K562 (cell line): ENCODE results near the gene FAM53A. TPM values are rescaled to one million over a fixed set of nuclear protein-coding genes. Genes with fewer than 3 reads are reported as not detected.

Source experiments
- DEAF1 ChIP-seq: fragments of 450-650 bp; formaldehyde crosslinking; IDR thresholded peaks from 2 replicates; pipeline ENCODE4 v1.4.0; 2020; ENCODE audit warnings: mild to moderate bottlenecking, moderate library complexity
- HMGN3 ChIP-seq: IDR thresholded peaks from 2 replicates; pipeline ENCODE4 v1.6.1; 2011; ENCODE audit warnings: borderline replicate concordance, low read depth, mild to moderate bottlenecking, mixed read lengths, low read length; ENCODE audit not compliant: insufficient read length; ENCODE audit errors: extremely low read depth
- NBN ChIP-seq: fragments of 450-650 bp; IDR thresholded peaks from 2 replicates; pipeline ENCODE4 v1.6.1; 2016; ENCODE audit warnings: low read depth, mild to moderate bottlenecking
- PHF8 ChIP-seq: fragments of 200-600 bp; sonication (generic); IDR thresholded peaks from 2 replicates; pipeline ENCODE4 v1.6.1; 2012; ENCODE audit warnings: mixed run types, mild to moderate bottlenecking, inconsistent platforms, low read length, moderate library complexity, borderline replicate concordance
- PPARD ChIP-seq: fragments of 250-450 bp; sonication (Bioruptor Pico); IDR thresholded peaks from 2 replicates; pipeline ENCODE4 v1.8.0; 2022; ENCODE audit warnings: inconsistent platforms, mild to moderate bottlenecking, moderate library complexity
- RAD21 ChIP-seq, 2 experiments: fragments of 250-450 bp in 1 of 2; fragments of 450-650 bp in 1 of 2; sonication (Bioruptor Pico) in 1 of 2; formaldehyde crosslinking in 1 of 2; IDR thresholded peaks in 1 of 2; conservative IDR thresholded peaks in 1 of 2; 2 replicates each; pipeline versions ENCODE4 v1.4.0 to v1.8.0; 2020 to 2022; ENCODE audit warnings: mild to moderate bottlenecking in 2 of 2, moderate library complexity in 1 of 2
- RBM34 ChIP-seq: fragments of 200-400 bp; formaldehyde crosslinking; IDR thresholded peaks from 2 replicates; pipeline ENCODE4 v1.6.1; 2018; ENCODE audit warnings: low read length, borderline replicate concordance; ENCODE audit not compliant: insufficient read depth
- REST ChIP-seq, 2 experiments: fragments of 450-650 bp; formaldehyde crosslinking in 1 of 2; IDR thresholded peaks; 2 replicates each; pipeline versions ENCODE4 v1.4.0 to v1.6.1; 2014 to 2020; ENCODE audit warnings: mild to moderate bottlenecking in 2 of 2, borderline replicate concordance in 1 of 2, low read depth in 1 of 2
- STAG1 ChIP-seq: sonication (generic); formaldehyde crosslinking; IDR thresholded peaks from 2 replicates; pipeline ENCODE4 v1.5.0; 2020; ENCODE audit warnings: missing genetic modification reagents, borderline replicate concordance
- XRCC5 ChIP-seq: fragments of 200-400 bp; formaldehyde crosslinking; IDR thresholded peaks from 2 replicates; pipeline ENCODE4 v1.6.1; 2017; ENCODE audit warnings: low read depth, mild to moderate bottlenecking, low read length
- ZBTB34 ChIP-seq: fragments of 250-450 bp; sonication (Bioruptor Pico); IDR thresholded peaks from 2 replicates; pipeline ENCODE4 v1.8.0; 2021; ENCODE audit warnings: mild to moderate bottlenecking, moderate library complexity
- ZNF655 ChIP-seq: fragments of 250-450 bp; sonication (Bioruptor Pico); IDR thresholded peaks from 2 replicates; pipeline ENCODE4 v1.5.0; 2021
- polyA plus RNA-seq, 8 experiments: library from polyadenylated mRNA; depleted of rRNA in 4 of 8; stranded (reverse) in 5 of 8; unstranded in 3 of 8; fragments of >200 nt; fragmentation: Nextera tagmentation in 2 of 8; fragmentation: Illumina TruSeq in 1 of 8; extraction: Ambion mirVana in 2 of 8; extraction: Trizol in 1 of 8; gene quantifications; 2 replicates each; pipeline versions ENCODE4 v1.2.1 to v1.2.3, GENCODE V29; 2011 to 2014; ENCODE audit warnings: inconsistent platforms in 1 of 8, missing spikeins in 1 of 8
- total RNA-seq, 7 experiments: library from RNA; depleted of rRNA in 6 of 7; stranded (reverse); fragments of >200 nt in 6 of 7; fragmentation: Illumina TruSeq in 2 of 7; extraction: Trizol in 2 of 7; gene quantifications; 2 replicates each; pipeline versions ENCODE4 v1.2.1 to v1.2.3, GENCODE V29; 2011 to 2021; ENCODE audit warnings: low replicate concordance in 1 of 7

Gene FAM53A
- total and polyA plus RNA-seq, 9 of the 15 experiments (the other 6 are each of a cell fraction or from before 2014, with no cell fraction given), result 0.53 to 2.7 (median 1.4) TPM; not detected in 2

GRCh38 chr4:1628892-1629698 is 55.0 kb downstream of the FAM53A start (continued):
- TF ChIP-seq PHF8 (no peak), XRCC5 (0 out of 2 replicates have a peak, but pooled peaks have one; percentile 18), ZNF655 (CRISPR knock-in tag) (no peak), PPARD (CRISPR knock-in tag) (no peak), RBM34 (no peak), STAG1 (CRISPR knock-in tag) (peak; percentile 96), HMGN3 (peak; percentile 63), ZBTB34 (CRISPR knock-in tag) (no peak), RAD21 (CRISPR knock-in tag; conservative IDR thresholded peaks at IDR 0.05 in 1 of 2, IDR thresholded peaks at IDR 0.05 in 1 of 2) (peak; percentile 73 to 87), REST (IDR thresholded peaks at IDR 0.05; ENCODE audit: borderline replicate concordance) (peak; percentile 62), REST (CRISPR knock-in tag; IDR thresholded peaks at IDR 0.05; ENCODE audit: low read depth) (no peak), DEAF1 (peak; percentile 26; the same call in 1 of the 2 replicates), NBN (no peak)
